OCI-LY3 (cell line): ENCODE results near the gene SMAD7.

ENCODE experiments used
- H2AFZ ChIP-seq: fragments of 200-600, 300-600 bp; shearing (Covaris generic); 2 replicates; pipeline ENCODE4 v1.6.0; 2014; ENCODE audit warnings: antibody characterized with exemption, low read depth, low read length
- H3K27ac ChIP-seq: fragments of 200-600, 300-600 bp; sonication (generic); 2 replicates; pipeline ENCODE4 v1.5.1; 2014; ENCODE audit warnings: mild to moderate bottlenecking, low read length, moderate library complexity, mixed read lengths
- H3K27me3 ChIP-seq: fragments of 200-600, 300-600 bp; sonication (generic); 2 replicates; pipeline ENCODE4 v1.6.1; 2014; ENCODE audit warnings: low read depth, low read length, mixed read lengths
- H3K36me3 ChIP-seq: fragments of 200-600, 300-600 bp; sonication (generic); replicated peaks from 2 replicates; pipeline ENCODE3; 2014; ENCODE audit warnings: low read depth, low read length, mixed read lengths
- H3K4me1 ChIP-seq: fragments of 300-600, 200-600 bp; sonication (generic); 2 replicates; pipeline ENCODE4 v1.6.1; 2014; ENCODE audit warnings: low read length, mixed read lengths
- H3K4me2 ChIP-seq: fragments of 200-600, 300-600 bp; sonication (generic); 2 replicates; pipeline ENCODE4 v1.6.1; 2014; ENCODE audit warnings: low read length, mixed read lengths
- H3K4me3 ChIP-seq: fragments of 300-600, 200-600 bp; sonication (generic); 2 replicates; pipeline ENCODE4 v1.5.1; 2014; ENCODE audit warnings: antibody characterized with exemption, mild to moderate bottlenecking, low read length, moderate library complexity
- H3K79me2 ChIP-seq: fragments of 300-600, 200-600 bp; shearing (Covaris generic); 2 replicates; pipeline ENCODE4 v1.6.1; 2014; ENCODE audit warnings: mild to moderate bottlenecking, low read length, mixed read lengths
- H3K9ac ChIP-seq: fragments of 300-600, 200-600 bp; shearing (Covaris generic); 2 replicates; pipeline ENCODE4 v1.6.0; 2014; ENCODE audit warnings: mild to moderate bottlenecking, low read length, moderate library complexity
- H3K9me3 ChIP-seq: fragments of 200-600, 300-600 bp; shearing (Covaris generic); 2 replicates; pipeline ENCODE4 v1.6.1; 2014; ENCODE audit warnings: low read length, mixed read lengths; ENCODE audit not compliant: insufficient read depth
- H4K20me1 ChIP-seq: fragments of 200-600, 300-600 bp; sonication (generic); 2 replicates; pipeline ENCODE4 v1.6.1; 2016; ENCODE audit warnings: low read length, mixed read lengths; ENCODE audit not compliant: insufficient read depth
- CTCF ChIP-seq: fragments of 200-600, 300-600 bp; sonication (generic); IDR thresholded peaks from 2 replicates; pipeline ENCODE4 v1.5.1; 2014; ENCODE audit warnings: antibody characterized with exemption, low read length, low read depth
- EZH2phosphoT487 ChIP-seq: fragments of 200-600 bp; shearing (Covaris generic); IDR thresholded peaks from 2 replicates; pipeline ENCODE4 v1.6.1; 2018; ENCODE audit warnings: antibody characterized with exemption, mixed run types, low read depth

The SMAD7 gene

GRCh38 chr18:48888773-48889080 is 62.0 kb downstream of the SMAD7 start:
- TF ChIP-seq EZH2phosphoT487 (no peak), CTCF (no peak)
- Histone ChIP-seq H4K20me1 (no peaks in the 10 kb centered on the region), H3K4me2 (no peak overlapping the region), H3K4me1 (no peaks in the 10 kb centered on the region), H3K27ac (no peak overlapping the region), H3K36me3 (no peaks in the 10 kb centered on the region), H3K9ac (no peak overlapping the region), H3K4me3 (no peak overlapping the region), H3K9me3 (no peaks in the 10 kb centered on the region), H3K27me3 (no peaks in the 10 kb centered on the region), H2AFZ (no peak overlapping the region), H3K79me2 (no peaks in the 10 kb centered on the region)

GRCh38 chr18:48887905-48888772 is 62.6 kb downstream of the SMAD7 start:
- Histone ChIP-seq H4K20me1 (no peaks in the 10 kb centered on the region), H3K79me2 (no peaks in the 10 kb centered on the region), H3K27me3 (no peaks in the 10 kb centered on the region), H3K9ac (no peak overlapping the region), H3K4me1 (no peaks in the 10 kb centered on the region), H3K4me3 (no peak overlapping the region), H2AFZ (no peak overlapping the region), H3K36me3 (no peaks in the 10 kb centered on the region), H3K4me2 (no peak overlapping the region), H3K27ac (no peak overlapping the region), H3K9me3 (no peaks in the 10 kb centered on the region)
- no peak for TF ChIP-seq EZH2phosphoT487
- TF ChIP-seq CTCF = no peak

GRCh38 chr18:48887294-48887904 is 63.4 kb downstream of the SMAD7 start:
- no peaks in the 10 kb centered on the region for H3K36me3 ChIP-seq
- H4K20me1 ChIP-seq = no peaks in the 10 kb centered on the region
- H3K27me3 ChIP-seq = no peaks in the 10 kb centered on the region
- no peaks in the 10 kb centered on the region for H3K79me2 ChIP-seq
- H3K9me3 ChIP-seq = no peaks in the 10 kb centered on the region
- H3K4me1 ChIP-seq = no peaks in the 10 kb centered on the region
- H3K9ac ChIP-seq = no peak overlapping the region
- TF ChIP-seq CTCF (no peak), EZH2phosphoT487 (no peak)
- H3K4me3 ChIP-seq = no peak overlapping the region
- no peak overlapping the region for H2AFZ ChIP-seq
- no peak overlapping the region for H3K27ac ChIP-seq
- H3K4me2 ChIP-seq = no peak overlapping the region

GRCh38 chr18:48886520-48887293 is 64.1 kb downstream of the SMAD7 start:
- H3K27ac ChIP-seq = no peak overlapping the region
- TF ChIP-seq CTCF (no peak), EZH2phosphoT487 (no peak)
- H3K4me2 ChIP-seq = no peak overlapping the region
- H3K4me3 ChIP-seq = no peak overlapping the region
- no peaks in the 10 kb centered on the region for H3K36me3 ChIP-seq
- H3K9me3 ChIP-seq = no peaks in the 10 kb centered on the region
- no peaks in the 10 kb centered on the region for H4K20me1 ChIP-seq
- no peaks in the 10 kb centered on the region for H3K27me3 ChIP-seq
- no peak overlapping the region for H3K9ac ChIP-seq
- H3K4me1 ChIP-seq = no peaks in the 10 kb centered on the region
- H3K79me2 ChIP-seq = no peaks in the 10 kb centered on the region
- no peak overlapping the region for H2AFZ ChIP-seq
